ENCODE measurements around the gene C12orf42. TPM values are rescaled to one million over a fixed set of nuclear protein-coding genes. Genes with fewer than 3 reads are reported as not detected.

The C12orf42 gene
- total RNA-seq, 1 donor from 2014 or later, result not detected

DNA sequence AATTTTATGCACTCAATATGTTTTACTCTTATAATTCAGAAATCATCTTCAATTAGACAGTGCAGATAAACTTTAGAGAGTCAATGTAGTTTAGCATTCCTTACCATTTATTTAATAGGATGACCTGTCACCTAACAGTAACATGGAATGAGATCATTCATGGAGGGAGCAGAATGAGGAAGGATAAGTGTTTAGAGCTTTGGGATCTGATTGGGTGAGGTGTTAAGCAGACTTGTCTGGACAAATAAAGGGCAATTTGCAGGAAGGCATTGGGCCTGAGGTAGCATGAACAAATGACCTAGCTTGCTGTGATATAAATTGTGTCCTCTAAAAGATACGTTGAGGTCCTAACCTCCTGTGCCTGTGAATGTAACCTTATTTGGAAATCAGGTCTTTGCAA is 187.4 kb downstream of the C12orf42 start:
- TF ChIP-seq, protein P1, sequence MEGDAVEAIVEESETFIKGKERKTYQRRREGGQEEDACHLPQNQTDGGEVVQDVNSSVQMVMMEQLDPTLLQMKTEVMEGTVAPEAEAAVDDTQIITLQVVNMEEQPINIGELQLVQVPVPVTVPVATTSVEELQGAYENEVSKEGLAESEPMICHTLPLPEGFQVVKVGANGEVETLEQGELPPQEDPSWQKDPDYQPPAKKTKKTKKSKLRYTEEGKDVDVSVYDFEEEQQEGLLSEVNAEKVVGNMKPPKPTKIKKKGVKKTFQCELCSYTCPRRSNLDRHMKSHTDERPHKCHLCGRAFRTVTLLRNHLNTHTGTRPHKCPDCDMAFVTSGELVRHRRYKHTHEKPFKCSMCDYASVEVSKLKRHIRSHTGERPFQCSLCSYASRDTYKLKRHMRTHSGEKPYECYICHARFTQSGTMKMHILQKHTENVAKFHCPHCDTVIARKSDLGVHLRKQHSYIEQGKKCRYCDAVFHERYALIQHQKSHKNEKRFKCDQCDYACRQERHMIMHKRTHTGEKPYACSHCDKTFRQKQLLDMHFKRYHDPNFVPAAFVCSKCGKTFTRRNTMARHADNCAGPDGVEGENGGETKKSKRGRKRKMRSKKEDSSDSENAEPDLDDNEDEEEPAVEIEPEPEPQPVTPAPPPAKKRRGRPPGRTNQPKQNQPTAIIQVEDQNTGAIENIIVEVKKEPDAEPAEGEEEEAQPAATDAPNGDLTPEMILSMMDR (conservative IDR thresholded peaks at IDR 0.05; ENCODE audit: low read depth, low read length), result no peak
- DNase-seq (ENCODE audit: low read depth), result no peak
- H3K4me3 ChIP-seq (ENCODE audit: low read depth, low read length), result no peak overlapping the region

DNA sequence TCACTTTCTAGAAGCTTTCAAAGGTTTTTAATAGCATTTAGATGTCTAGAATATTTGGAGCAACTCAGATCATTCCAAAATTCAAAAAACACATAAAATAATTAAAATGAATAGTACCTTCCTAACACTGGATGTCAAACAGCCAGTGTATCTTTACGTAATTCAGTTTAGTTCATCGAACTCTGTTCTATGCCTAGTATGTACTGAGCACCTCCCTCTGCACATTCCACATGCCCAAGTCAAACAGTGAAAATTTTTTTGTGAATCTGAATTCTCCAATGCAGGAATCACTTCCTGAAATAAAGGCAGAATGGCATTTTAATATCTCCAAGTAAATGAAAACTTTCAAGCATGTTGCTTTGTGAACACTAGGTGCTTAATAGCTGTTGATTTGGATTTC is 192.3 kb downstream of the C12orf42 start:
- TF ChIP-seq, protein P1 (conservative IDR thresholded peaks at IDR 0.05; ENCODE audit: low read depth, low read length), result no peak
- no peak for DNase-seq (ENCODE audit: low read depth)
- H3K4me3 ChIP-seq (ENCODE audit: low read depth, low read length), result no peak overlapping the region

DNA sequence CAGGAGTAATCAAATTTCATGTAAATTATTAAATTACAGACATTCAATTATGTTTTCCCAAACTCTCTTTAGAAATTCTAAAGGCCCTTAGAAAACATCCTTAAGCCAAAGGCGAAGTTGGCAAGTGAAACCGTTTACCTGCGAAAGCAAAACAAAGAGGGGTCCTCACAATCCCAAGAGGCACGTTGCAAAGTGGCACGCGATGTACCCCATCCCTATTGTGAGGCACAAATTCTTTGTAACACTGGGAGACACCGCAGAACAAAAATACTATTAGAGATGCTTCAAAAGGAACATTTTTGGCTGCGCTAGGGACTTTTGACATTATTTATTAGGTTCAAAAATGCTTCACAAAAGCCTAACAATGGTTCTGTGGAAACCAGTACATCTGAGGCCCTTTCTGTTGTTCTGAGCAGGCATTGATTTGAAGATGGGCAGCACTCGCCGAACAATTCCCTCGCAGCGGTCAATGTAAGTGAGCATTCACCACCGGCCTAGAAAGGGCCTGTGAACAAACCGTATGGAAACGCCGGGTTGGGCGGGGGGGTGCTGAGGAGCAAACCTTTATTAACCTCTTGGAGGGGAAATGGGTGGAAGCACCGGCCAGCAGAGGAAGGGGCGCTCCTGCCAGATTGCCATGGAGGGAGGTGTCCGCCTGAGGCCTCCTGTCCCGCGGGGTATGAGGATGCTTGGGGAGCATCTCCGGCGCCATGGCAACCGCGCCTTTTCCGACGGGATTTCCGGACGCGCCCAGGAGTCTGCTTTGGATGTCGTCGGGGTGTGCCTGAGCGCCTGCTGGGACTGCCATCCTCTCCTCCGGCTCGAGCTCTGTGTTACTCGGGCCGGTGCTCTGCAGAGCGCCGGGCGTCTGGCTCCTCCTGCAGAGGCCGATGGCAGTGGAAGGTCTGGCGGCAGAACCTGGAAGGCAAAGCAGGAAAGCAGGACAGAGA is 193.9 kb downstream of the C12orf42 start:
- no peak for DNase-seq (ENCODE audit: low read depth)
- no peak overlapping the region for H3K4me3 ChIP-seq (ENCODE audit: low read depth, low read length)
- TF ChIP-seq, protein P1 (conservative IDR thresholded peaks at IDR 0.05; ENCODE audit: low read depth, low read length), result no peak

DNA sequence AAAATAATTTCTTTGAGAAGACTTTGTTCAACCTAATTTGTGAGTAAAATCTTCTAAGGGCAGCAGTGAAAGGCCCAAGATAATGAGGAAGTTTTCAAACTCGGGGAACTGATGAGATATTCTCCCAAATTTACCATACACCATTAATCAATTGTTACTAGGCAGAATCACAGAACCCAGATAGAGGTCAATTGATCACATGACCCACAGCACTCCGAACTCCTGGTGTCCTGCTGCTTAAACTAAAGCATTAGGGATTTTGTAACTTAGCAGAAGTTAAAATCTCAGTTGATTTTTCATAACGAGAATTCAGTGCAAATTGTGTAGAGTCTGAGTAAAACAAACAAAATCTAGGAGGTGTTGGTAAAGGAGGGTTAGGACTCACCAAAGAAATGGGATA is 207.8 kb downstream of the C12orf42 start:
- H3K4me3 ChIP-seq (ENCODE audit: low read depth, low read length), result no peak overlapping the region
- TF ChIP-seq, protein P1 (conservative IDR thresholded peaks at IDR 0.05; ENCODE audit: low read depth, low read length), result no peak
- DNase-seq (ENCODE audit: low read depth), result no peak

DNA sequence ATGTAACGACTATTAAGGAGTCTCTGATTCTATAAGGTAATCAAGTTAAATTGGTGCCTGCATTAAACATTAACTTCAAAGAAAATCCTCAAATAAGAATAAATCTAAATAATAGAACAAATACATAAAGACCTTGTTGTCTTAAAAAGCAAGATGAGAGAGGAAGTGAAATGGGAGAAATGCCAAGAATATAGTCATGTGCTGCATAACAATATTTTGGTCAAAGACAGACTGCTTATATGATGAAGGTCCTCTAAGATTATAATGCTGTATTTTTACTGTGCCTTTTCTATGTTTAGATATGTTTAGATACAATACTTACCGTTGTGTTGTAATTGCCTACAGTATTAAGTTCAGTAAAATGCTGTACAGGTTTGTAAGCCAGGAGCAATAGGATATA is 213.6 kb downstream of the C12orf42 start:
- DNase-seq (ENCODE audit: low read depth), result no peak
- no peak overlapping the region for H3K4me3 ChIP-seq (ENCODE audit: low read depth, low read length)
- TF ChIP-seq, protein P1 (conservative IDR thresholded peaks at IDR 0.05; ENCODE audit: low read depth, low read length), result no peak

DNA sequence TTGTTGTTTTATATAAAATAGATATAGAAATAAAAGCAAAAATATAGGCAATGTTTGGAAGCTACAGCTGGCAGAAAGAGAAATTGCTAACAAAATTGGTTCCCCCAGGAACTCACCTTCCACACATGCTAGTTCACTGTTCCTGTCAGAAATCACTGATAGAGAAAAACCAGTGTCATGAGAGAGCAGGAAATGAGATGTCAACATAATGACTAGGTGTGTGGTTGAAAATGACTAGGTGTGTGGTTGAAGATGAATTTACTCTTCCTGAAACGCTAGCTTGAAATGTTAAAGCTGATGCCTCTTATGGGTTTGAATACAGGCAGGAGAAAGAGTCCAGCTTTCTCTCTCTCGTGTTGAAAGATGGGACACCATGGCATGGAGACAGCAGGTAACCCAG is 216.3 kb downstream of the C12orf42 start:
- H3K4me3 ChIP-seq (ENCODE audit: low read depth, low read length), result no peak overlapping the region
- no peak for DNase-seq (ENCODE audit: low read depth)
- TF ChIP-seq, protein P1 (conservative IDR thresholded peaks at IDR 0.05; ENCODE audit: low read depth, low read length), result no peak

DNA sequence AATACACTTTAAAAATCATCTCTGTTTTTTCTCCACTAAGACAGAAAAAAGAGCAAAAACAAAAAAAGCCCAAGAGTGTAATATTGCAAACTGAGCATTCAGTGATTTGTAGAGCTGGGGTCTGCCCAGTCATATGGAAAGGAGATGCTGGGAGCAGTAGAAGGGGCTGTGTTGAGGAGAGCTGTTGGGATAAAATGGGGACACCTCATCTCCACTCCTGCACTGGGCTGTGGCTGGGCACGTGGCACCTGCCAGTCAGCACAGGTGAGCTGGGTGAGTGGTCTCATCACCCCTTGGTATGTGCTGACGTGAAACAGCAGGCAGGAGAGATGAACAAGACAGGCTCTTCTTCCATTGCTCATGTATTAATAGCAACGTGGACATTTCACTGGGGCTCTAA is 217.4 kb downstream of the C12orf42 start:
- TF ChIP-seq, protein P1 (conservative IDR thresholded peaks at IDR 0.05; ENCODE audit: low read depth, low read length), result no peak
- no peak overlapping the region for H3K4me3 ChIP-seq (ENCODE audit: low read depth, low read length)
- no peak for DNase-seq (ENCODE audit: low read depth)
